Testis (tissue), 2 donors: Measurements from ENCODE around the gene FIBCD1.

Experiments
- POLR2A ChIP-seq: fragments of 450-650 bp; IDR thresholded peaks from one replicate; pipeline ENCODE4 v1.6.1; 2017; ENCODE audit warnings: antibody characterized with exemption, mild to moderate bottlenecking, moderate library complexity
- TF ChIP-seq, protein P1 (sequence below), 3 experiments: fragments of 450-650 bp in 2 of 3; fragments of 200-600 bp in 1 of 3; sonication (generic) in 1 of 3; IDR thresholded peaks; one replicate each; pipeline ENCODE4 v1.5.1; 2016 to 2019; ENCODE audit warnings: antibody characterized with exemption in 3 of 3, mild to moderate bottlenecking in 2 of 3, moderate library complexity in 1 of 3

DNA sequence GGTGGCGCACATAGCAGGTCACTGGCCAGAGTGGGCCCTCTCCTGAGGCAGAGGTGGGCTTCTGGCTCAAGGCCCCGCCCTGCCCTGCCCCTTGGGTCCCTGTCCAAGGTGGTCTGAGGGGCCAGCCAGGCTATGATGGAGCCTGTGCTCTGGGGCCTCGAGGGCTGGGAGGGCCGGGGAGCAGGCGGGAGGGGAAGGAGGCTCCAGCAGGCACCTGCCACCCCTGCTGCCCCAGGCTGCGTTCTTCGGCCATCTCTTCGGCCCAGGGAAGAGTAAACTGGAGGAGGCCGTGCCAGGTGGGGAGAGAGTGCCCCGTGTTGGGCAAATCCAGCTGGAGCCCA, 14.6 kb downstream of the FIBCD1 start:
- TF ChIP-seq, protein P1, sequence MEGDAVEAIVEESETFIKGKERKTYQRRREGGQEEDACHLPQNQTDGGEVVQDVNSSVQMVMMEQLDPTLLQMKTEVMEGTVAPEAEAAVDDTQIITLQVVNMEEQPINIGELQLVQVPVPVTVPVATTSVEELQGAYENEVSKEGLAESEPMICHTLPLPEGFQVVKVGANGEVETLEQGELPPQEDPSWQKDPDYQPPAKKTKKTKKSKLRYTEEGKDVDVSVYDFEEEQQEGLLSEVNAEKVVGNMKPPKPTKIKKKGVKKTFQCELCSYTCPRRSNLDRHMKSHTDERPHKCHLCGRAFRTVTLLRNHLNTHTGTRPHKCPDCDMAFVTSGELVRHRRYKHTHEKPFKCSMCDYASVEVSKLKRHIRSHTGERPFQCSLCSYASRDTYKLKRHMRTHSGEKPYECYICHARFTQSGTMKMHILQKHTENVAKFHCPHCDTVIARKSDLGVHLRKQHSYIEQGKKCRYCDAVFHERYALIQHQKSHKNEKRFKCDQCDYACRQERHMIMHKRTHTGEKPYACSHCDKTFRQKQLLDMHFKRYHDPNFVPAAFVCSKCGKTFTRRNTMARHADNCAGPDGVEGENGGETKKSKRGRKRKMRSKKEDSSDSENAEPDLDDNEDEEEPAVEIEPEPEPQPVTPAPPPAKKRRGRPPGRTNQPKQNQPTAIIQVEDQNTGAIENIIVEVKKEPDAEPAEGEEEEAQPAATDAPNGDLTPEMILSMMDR (IDR thresholded peaks at IDR 0.05): no peak
- TF ChIP-seq POLR2A: no peak
